GM12891 (cell line): ENCODE results near the gene SPDYE6.

Experiments
- POLR2A ChIP-seq: IDR thresholded peaks from 2 replicates; pipeline ENCODE4 v1.6.1; 2011; ENCODE audit warnings: low read depth, low read length, control low read depth
- POLR2AphosphoS5 ChIP-seq: IDR thresholded peaks from 2 replicates; pipeline ENCODE4 v1.6.1; 2011; ENCODE audit warnings: low read depth, low read length, control low read depth
- POU2F2 ChIP-seq: IDR thresholded peaks from 2 replicates; pipeline ENCODE4 v1.6.1; 2011; ENCODE audit warnings: low read depth, mild to moderate bottlenecking, control low read depth, low read length, moderate library complexity
- TAF1 ChIP-seq: IDR thresholded peaks from 2 replicates; pipeline ENCODE4 v1.6.1; 2011; ENCODE audit warnings: low read depth, low read length, control low read depth

- no peak for TF ChIP-seq POLR2A
- TF ChIP-seq TAF1 = no peak
- no peak for TF ChIP-seq POLR2AphosphoS5
- no peak for TF ChIP-seq POU2F2
Observed at GRCh38 chr7:102320181-102320580, 36.1 kb downstream of the SPDYE6 start.
